Measurements from ENCODE around the gene PRR15.
A peak's percentile ranks its signal among the peaks of the same experiment; 100 is the strongest.

Gene PRR15

GRCh38 chr7:29563590-29564495 lies at the start of gene PRR15:
TSS of gene PRR15 (plus strand) at chr7:29563835. CDS start at chr7:29566330, 2,495 bp downstream.
- TF ChIP-seq TCF4 (CRISPR knock-in tag; IDR thresholded peaks at IDR 0.05; ENCODE audit: borderline replicate concordance) (no peak), CREB5 (CRISPR knock-in tag; IDR thresholded peaks at IDR 0.05; ENCODE audit: low read depth) (no peak), ZFP30 (CRISPR knock-in tag; IDR thresholded peaks at IDR 0.05) (no peak), ZFP3 (CRISPR knock-in tag; IDR thresholded peaks at IDR 0.05) (no peak), POU6F1 (CRISPR knock-in tag; IDR thresholded peaks at IDR 0.05; ENCODE audit: borderline replicate concordance, low read depth) (no peak), ZNF565 (CRISPR knock-in tag; conservative IDR thresholded peaks at IDR 0.05; ENCODE audit: low read depth) (no peak), CSDC2 (CRISPR knock-in tag; IDR thresholded peaks at IDR 0.05) (no peak), PATZ1 (CRISPR knock-in tag; IDR thresholded peaks at IDR 0.05; ENCODE audit: borderline replicate concordance) (no peak), ZNF70 (CRISPR knock-in tag; IDR thresholded peaks at IDR 0.05) (no peak), OSR1 (CRISPR knock-in tag; IDR thresholded peaks at IDR 0.05) (no peak), ESRRG (CRISPR knock-in tag; IDR thresholded peaks at IDR 0.05) (no peak), PPARA (CRISPR knock-in tag; IDR thresholded peaks at IDR 0.05; ENCODE audit: borderline replicate concordance) (no peak)
- ATAC-seq = peak; percentile 59

- ATAC-seq = no peak
Observed at GRCh38 chr7:29516491-29516890, 47.1 kb upstream of the PRR15 start.

More at GRCh38 chr7:29516491-29516890, 47.1 kb upstream of the PRR15 start:
- TF ChIP-seq OSR1 (CRISPR knock-in tag; IDR thresholded peaks at IDR 0.05) = no peak
- no peak for TF ChIP-seq ARNTL (CRISPR knock-in tag; IDR thresholded peaks at IDR 0.05; ENCODE audit: borderline replicate concordance, low read depth)
- no peak for TF ChIP-seq TSHZ2 (CRISPR knock-in tag; IDR thresholded peaks at IDR 0.05)
- TF ChIP-seq GLIS3 (CRISPR knock-in tag; IDR thresholded peaks at IDR 0.05) = no peak
- no peak for TF ChIP-seq PPARA (CRISPR knock-in tag; IDR thresholded peaks at IDR 0.05; ENCODE audit: borderline replicate concordance)
- TF ChIP-seq CSDC2 (CRISPR knock-in tag; IDR thresholded peaks at IDR 0.05) = no peak
- TF ChIP-seq ZFP3 (CRISPR knock-in tag; IDR thresholded peaks at IDR 0.05) = no peak
- no peak for TF ChIP-seq ZFP30 (CRISPR knock-in tag; IDR thresholded peaks at IDR 0.05)
- TF ChIP-seq RARB (CRISPR knock-in tag; IDR thresholded peaks at IDR 0.05) = no peak
- no peak for TF ChIP-seq POU6F1 (CRISPR knock-in tag; IDR thresholded peaks at IDR 0.05; ENCODE audit: borderline replicate concordance, low read depth)
- TF ChIP-seq PATZ1 (CRISPR knock-in tag; IDR thresholded peaks at IDR 0.05; ENCODE audit: borderline replicate concordance) = no peak
- no peak for TF ChIP-seq TCF4 (CRISPR knock-in tag; IDR thresholded peaks at IDR 0.05; ENCODE audit: borderline replicate concordance)
- TF ChIP-seq ESRRG (CRISPR knock-in tag; IDR thresholded peaks at IDR 0.05) = no peak
- TF ChIP-seq BACH2 (CRISPR knock-in tag; IDR thresholded peaks at IDR 0.05; ENCODE audit: borderline replicate concordance) = no peak
- no peak for TF ChIP-seq ZNF565 (CRISPR knock-in tag; conservative IDR thresholded peaks at IDR 0.05; ENCODE audit: low read depth)
- no peak for TF ChIP-seq ISL1 (CRISPR knock-in tag; IDR thresholded peaks at IDR 0.05)
- TF ChIP-seq CREB5 (CRISPR knock-in tag; IDR thresholded peaks at IDR 0.05; ENCODE audit: low read depth) = no peak
- no peak for TF ChIP-seq ZC3H10 (CRISPR knock-in tag; IDR thresholded peaks at IDR 0.05)

Data from SK-N-SH treated with all-trans-retinoic acid at 6 μM for 48 hours (cell line).